ENCODE results near the gene KIRREL3.

- TF ChIP-seq GATA2 (IDR thresholded peaks at IDR 0.05; ENCODE audit: low read depth, low read length), result no peak
- TF ChIP-seq GATA3 (IDR thresholded peaks at IDR 0.05; ENCODE audit: low read depth, low read length), result no peak
Measured at GRCh38 chr11:126963115-126963514, 37.5 kb downstream of the KIRREL3 start.
